HEK293 (cell line): ENCODE data around the gene PTGER3.

Experiments used
- ATF2 ChIP-seq: fragments of 450-650 bp; formaldehyde crosslinking; IDR thresholded peaks from 2 replicates; pipeline ENCODE4 v1.5.1; 2016; ENCODE audit warnings: missing biosample characterization, missing genetic modification characterization, low read depth
- CTCF ChIP-seq: fragments of 450-650 bp; formaldehyde crosslinking; IDR thresholded peaks from 2 replicates; pipeline ENCODE4 v1.5.1; 2016; ENCODE audit warnings: missing biosample characterization, missing genetic modification characterization
- MYNN ChIP-seq: fragments of 450-650 bp; formaldehyde crosslinking; IDR thresholded peaks from 2 replicates; pipeline ENCODE4 v1.5.1; 2016; ENCODE audit warnings: missing biosample characterization, missing genetic modification characterization, borderline replicate concordance
- MZF1 ChIP-seq: fragments of 450-650 bp; formaldehyde crosslinking; IDR thresholded peaks from 2 replicates; pipeline ENCODE4 v1.5.1; 2017; ENCODE audit warnings: missing biosample characterization, missing genetic modification characterization, borderline replicate concordance
- REPIN1 ChIP-seq: fragments of 450-650 bp; formaldehyde crosslinking; IDR thresholded peaks from 2 replicates; pipeline ENCODE4 v1.5.1; 2017; ENCODE audit warnings: missing biosample characterization, missing genetic modification characterization, low read depth
- SALL2 ChIP-seq: fragments of 450-650 bp; formaldehyde crosslinking; IDR thresholded peaks from 2 replicates; pipeline ENCODE4 v1.5.0; 2017; ENCODE audit warnings: missing biosample characterization, mild to moderate bottlenecking, missing genetic modification characterization, borderline replicate concordance
- SP7 ChIP-seq: fragments of 450-650 bp; formaldehyde crosslinking; IDR thresholded peaks from 2 replicates; pipeline ENCODE4 v1.5.1; 2016; ENCODE audit warnings: missing biosample characterization, missing genetic modification characterization
- YY2 ChIP-seq: fragments of 450-650 bp; formaldehyde crosslinking; IDR thresholded peaks from 2 replicates; pipeline ENCODE4 v1.5.1; 2016; ENCODE audit warnings: missing biosample characterization, missing genetic modification characterization
- ZBTB26 ChIP-seq: fragments of 450-650 bp; formaldehyde crosslinking; optimal IDR thresholded peaks from 2 replicates; pipeline ENCODE3; 2016; ENCODE audit warnings: missing biosample characterization, mild to moderate bottlenecking, missing genetic modification characterization
- ZNF175 ChIP-seq: fragments of 450-650 bp; formaldehyde crosslinking; IDR thresholded peaks from 2 replicates; pipeline ENCODE4 v1.5.1; 2016; ENCODE audit warnings: missing biosample characterization, missing genetic modification characterization
- ZNF223 ChIP-seq: fragments of 450-650 bp; formaldehyde crosslinking; IDR thresholded peaks from 2 replicates; pipeline ENCODE4 v1.5.1; 2016; ENCODE audit warnings: missing biosample characterization, missing genetic modification characterization
- ZNF768 ChIP-seq: fragments of 450-650 bp; formaldehyde crosslinking; IDR thresholded peaks from 2 replicates; pipeline ENCODE4 v1.5.1; 2018; ENCODE audit warnings: missing biosample characterization, mild to moderate bottlenecking, missing genetic modification characterization

- TF ChIP-seq ZNF223 (no peak), ATF2 (tag by site-specific recombination) (no peak), REPIN1 (no peak), MZF1 (no peak), CTCF (no peak), ZBTB26 (tag by site-specific recombination) (no peak), MYNN (no peak), YY2 (tag by site-specific recombination) (no peak), SP7 (tag by site-specific recombination) (no peak), SALL2 (tag by site-specific recombination) (no peak), ZNF175 (tag by site-specific recombination) (no peak), ZNF768 (tag by site-specific recombination) (no peak)
These were observed 125.4 kb downstream of the PTGER3 start for GRCh38 chr1:70922196-70922595.
